T-helper 1 cell treated with Interleukin-12 subunit alpha and Interleukin-12 subunit beta and Interleukin-4 antibody, amounts not matched to agents 30 ng/mL and 1 ng/mL, for 36 hours (primary cell): ENCODE results near the gene HIGD1C. TPM values are rescaled to one million over a fixed set of nuclear protein-coding genes. Genes with fewer than 3 reads are reported as not detected.
"Not testable (repeated sequence)": the region's sequence is repeated elsewhere in the genome, so short reads cannot be mapped to it uniquely, and the experiment has no call there.

Experiments used
- intact Hi-C: fragments of 100-400 bp; cut with micrococcal nuclease; formaldehyde crosslinking; loops from one replicate; pipeline ENCODE4 v1.15.1; 2024
- total RNA-seq: library from RNA; stranded (reverse); gene quantifications from 2 replicates; pipeline ENCODE4 v1.2.3, GENCODE V29; 2022

The HIGD1C gene
- total RNA-seq, 1 donor from 2014 or later: not detected

- intact Hi-C loops: no loop called here
These were observed 61.1 kb downstream of the HIGD1C start for GRCh38 chr12:51013441-51013840.

GRCh38 chr12:51014467-51014866, 62.1 kb downstream of the HIGD1C start:
- intact Hi-C loops: not testable (repeated sequence)

- intact Hi-C loops: no loop called here
These were observed 65.1 kb downstream of the HIGD1C start for GRCh38 chr12:51017452-51017851.

- intact Hi-C loops: no loop called here
These were observed 66.6 kb downstream of the HIGD1C start for GRCh38 chr12:51018956-51019355.

GRCh38 chr12:51019927-51020326, 67.6 kb downstream of the HIGD1C start:
- intact Hi-C loops: loop anchor here (10.0 kb wide), 2 partner anchors 615 to 935 kb away; partner anchors contain the start of genes ACVR1B and LARP4

Other genes with a start within 250 kb of the HIGD1C start
- gene ATF1, start 188.4 kb upstream of the HIGD1C start, total RNA-seq: 41.0 and 47.0 TPM in 2 replicates
- gene TMPRSS12, start 109.6 kb upstream of the HIGD1C start, total RNA-seq: not detected in 2 replicates
- gene SLC11A2, start 73.8 kb downstream of the HIGD1C start, total RNA-seq: 51.8 and 52.1 TPM in 2 replicates
- gene LETMD1, start 95.8 kb downstream of the HIGD1C start, total RNA-seq: 69.4 and 78.5 TPM in 2 replicates
- 21.8 and 23.1 TPM in 2 replicates for gene CSRNP2, start 131.1 kb downstream of the HIGD1C start, total RNA-seq
- 40.2 and 45.1 TPM in 2 replicates for gene TFCP2, start 220.6 kb downstream of the HIGD1C start, total RNA-seq